Neural cell (in vitro differentiated cells): ENCODE results near the gene GSE1.

Experiments used
- CTCF ChIP-seq: fragments of 450-650 bp; IDR thresholded peaks from 2 replicates; pipeline ENCODE4 v1.5.1; 2014; ENCODE audit warnings: antibody characterized with exemption, mild to moderate bottlenecking, moderate library complexity; ENCODE audit not compliant: poor library complexity, severe bottlenecking
- MXI1 ChIP-seq: fragments of 450-650 bp; conservative IDR thresholded peaks from 2 replicates; pipeline ENCODE4 v1.6.1; 2014; ENCODE audit warnings: antibody characterized with exemption, mild to moderate bottlenecking; ENCODE audit not compliant: poor library complexity, severe bottlenecking
- POLR2AphosphoS5 ChIP-seq: IDR thresholded peaks from 2 replicates; pipeline ENCODE4 v1.6.1; 2012
- RAD21 ChIP-seq: fragments of 450-650 bp; conservative IDR thresholded peaks from 2 replicates; pipeline ENCODE4 v1.6.1; 2014; ENCODE audit warnings: antibody characterized with exemption, mild to moderate bottlenecking, moderate library complexity

- no peak for TF ChIP-seq CTCF
- TF ChIP-seq RAD21: no peak
- TF ChIP-seq POLR2AphosphoS5: no peak
- no peak for TF ChIP-seq MXI1
Measured at GRCh38 chr16:85653290-85653891, 40.3 kb downstream of the GSE1 start.
